ENCODE measurements around the gene EFTUD2. TPM values are rescaled to one million over a fixed set of nuclear protein-coding genes. Genes with fewer than 3 reads are reported as not detected.

The EFTUD2 gene
- total RNA-seq, 2 experiments from 2014 or later: 207 to 208 TPM

GRCh38 chr17:44808156-44808555, 91.1 kb downstream of the EFTUD2 start:
- POLR2A ChIA-PET: interaction anchor here (1.7 kb wide), 1 partner anchor 11 kb away, joined by 3 read pairs; no protein-coding TSS in a partner anchor
- H3K4me1 Mint-ChIP-seq (ENCODE audit: low read depth): no peaks in the 10 kb centered on the region
- H3K27ac Mint-ChIP-seq: no peak overlapping the region
- CTCF ChIA-PET: interaction anchor here (1.0 to 1.4 kb wide), 3 partner anchors 10 to 30 kb away, joined by 3 to 4 read pairs (median 3); no protein-coding TSS in a partner anchor
- intact Hi-C loops (cut with micrococcal nuclease): no loop called here
- ATAC-seq (no peak), DNase-seq (no peak)
- peaks cover 1% of the 10 kb centered on the region for H3K27me3 Mint-ChIP-seq
- peaks cover 4% of the 10 kb centered on the region for H3K36me3 Mint-ChIP-seq (ENCODE audit: low read depth)
- no peaks in the 10 kb centered on the region for H3K9me3 Mint-ChIP-seq
- no peak overlapping the region for H3K4me3 Mint-ChIP-seq
- TF ChIP-seq CTCF (IDR thresholded peaks at IDR 0.05): no peak

GRCh38 chr17:44807817-44808155, 91.5 kb downstream of the EFTUD2 start:
- Mint-ChIP-seq H3K36me3 (ENCODE audit: low read depth) (peaks cover 4% of the 10 kb centered on the region), H3K4me1 (ENCODE audit: low read depth) (no peaks in the 10 kb centered on the region), H3K27me3 (peaks cover 1% of the 10 kb centered on the region), H3K9me3 (no peaks in the 10 kb centered on the region), H3K27ac (no peak overlapping the region), H3K4me3 (no peak overlapping the region)
- no peak for TF ChIP-seq CTCF (IDR thresholded peaks at IDR 0.05)
- ATAC-seq (no peak), DNase-seq (no peak)
- POLR2A ChIA-PET: interaction anchor here (1.7 kb wide), 1 partner anchor 10 kb away, joined by 3 read pairs; no protein-coding TSS in a partner anchor
- CTCF ChIA-PET: interaction anchor here (1.0 kb wide), 2 partner anchors 21 to 30 kb away, joined by 3 read pairs; no protein-coding TSS in a partner anchor
- intact Hi-C loops (cut with micrococcal nuclease): no loop called here

DNA sequence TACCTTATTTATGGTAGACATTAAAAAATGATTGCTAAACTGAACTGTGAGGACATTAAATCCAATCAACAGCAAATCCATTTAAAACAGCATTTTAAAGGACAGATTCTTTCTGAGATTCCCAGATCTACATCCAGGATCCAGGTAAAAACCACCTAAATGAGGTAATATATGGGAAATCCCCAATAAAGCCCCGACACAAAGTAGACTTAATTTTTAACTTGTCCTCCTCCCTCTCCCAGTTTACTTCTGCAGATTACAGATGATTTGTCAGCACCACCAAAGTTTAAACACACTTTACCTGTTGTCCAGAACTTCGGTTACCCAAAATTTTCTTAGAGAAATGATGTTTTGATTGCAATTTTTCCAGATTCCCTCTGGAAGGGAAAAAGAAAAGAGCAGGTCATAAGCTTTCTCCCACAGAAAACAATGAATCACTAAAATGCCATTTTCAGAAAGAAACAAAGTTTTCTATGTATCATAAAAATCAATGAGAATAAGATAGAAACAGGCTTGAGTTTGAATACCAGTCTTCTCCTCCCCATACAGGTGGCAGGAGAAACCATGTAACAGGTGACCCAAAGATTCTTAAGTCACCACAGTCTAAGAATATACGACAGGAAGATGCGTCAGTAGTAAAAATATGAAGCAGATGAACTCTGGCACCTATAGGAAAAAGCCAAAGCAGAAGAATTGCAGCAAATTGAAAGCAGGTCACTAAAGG, 92.0 kb downstream of the EFTUD2 start:
- intact Hi-C loops (cut with micrococcal nuclease): no loop called here
- ATAC-seq: no peak
- TF ChIP-seq CTCF (IDR thresholded peaks at IDR 0.05): no peak
- Mint-ChIP-seq H3K36me3 (ENCODE audit: low read depth) (peaks cover 4% of the 10 kb centered on the region), H3K27me3 (peaks cover 1% of the 10 kb centered on the region), H3K4me3 (no peak overlapping the region), H3K9me3 (no peaks in the 10 kb centered on the region), H3K4me1 (ENCODE audit: low read depth) (no peaks in the 10 kb centered on the region), H3K27ac (no peak overlapping the region)
- CTCF ChIA-PET: interaction anchor here (1.0 kb wide), 2 partner anchors 22 to 29 kb away, joined by 3 read pairs; no protein-coding TSS in a partner anchor
- POLR2A ChIA-PET: no interaction called here
- no peak for DNase-seq

GRCh38 chr17:44804302-44805089, 94.7 kb downstream of the EFTUD2 start:
- H3K36me3 Mint-ChIP-seq (ENCODE audit: low read depth): peaks cover 4% of the 10 kb centered on the region
- H3K9me3 Mint-ChIP-seq: no peaks in the 10 kb centered on the region
- no peaks in the 10 kb centered on the region for H3K27me3 Mint-ChIP-seq
- ATAC-seq: no peak
- no peak overlapping the region for H3K4me3 Mint-ChIP-seq
- intact Hi-C loops (cut with micrococcal nuclease): no loop called here
- no peaks in the 10 kb centered on the region for H3K4me1 Mint-ChIP-seq (ENCODE audit: low read depth)
- no peak for TF ChIP-seq CTCF (IDR thresholded peaks at IDR 0.05)
- POLR2A ChIA-PET: no interaction called here
- CTCF ChIA-PET: no interaction called here
- DNase-seq: no peak
- no peak overlapping the region for H3K27ac Mint-ChIP-seq

- H3K36me3 Mint-ChIP-seq (ENCODE audit: low read depth): peaks cover 4% of the 10 kb centered on the region
- POLR2A ChIA-PET: no interaction called here
Measured at GRCh38 chr17:44801880-44802279, 97.4 kb downstream of the EFTUD2 start.

More at GRCh38 chr17:44801880-44802279, 97.4 kb downstream of the EFTUD2 start:
- ATAC-seq (no peak), DNase-seq (no peak)
- CTCF ChIA-PET: interaction anchor here (1.0 to 1.3 kb wide), 2 partner anchors 62 to 101 kb away, joined by 3 read pairs; no protein-coding TSS in a partner anchor
- no peaks in the 10 kb centered on the region for H3K27me3 Mint-ChIP-seq
- TF ChIP-seq CTCF (IDR thresholded peaks at IDR 0.05): no peak
- intact Hi-C loops (cut with micrococcal nuclease): no loop called here
- H3K4me1 Mint-ChIP-seq (ENCODE audit: low read depth): no peaks in the 10 kb centered on the region
- H3K4me3 Mint-ChIP-seq: no peak overlapping the region
- no peaks in the 10 kb centered on the region for H3K9me3 Mint-ChIP-seq
- H3K27ac Mint-ChIP-seq: no peak overlapping the region
